GM21528 (cell line): ENCODE measurements around the gene SEC61A1.

Source experiments
- ATAC-seq: cut with Tn5 transposase; IDR thresholded peaks from one replicate; pipeline ENCODE4 v1.9.1; 2021; ENCODE audit warnings: mild to moderate bottlenecking, moderate library complexity; ENCODE audit not compliant: unreplicated experiment, low FRiP score

SEC61A1 gene

DNA sequence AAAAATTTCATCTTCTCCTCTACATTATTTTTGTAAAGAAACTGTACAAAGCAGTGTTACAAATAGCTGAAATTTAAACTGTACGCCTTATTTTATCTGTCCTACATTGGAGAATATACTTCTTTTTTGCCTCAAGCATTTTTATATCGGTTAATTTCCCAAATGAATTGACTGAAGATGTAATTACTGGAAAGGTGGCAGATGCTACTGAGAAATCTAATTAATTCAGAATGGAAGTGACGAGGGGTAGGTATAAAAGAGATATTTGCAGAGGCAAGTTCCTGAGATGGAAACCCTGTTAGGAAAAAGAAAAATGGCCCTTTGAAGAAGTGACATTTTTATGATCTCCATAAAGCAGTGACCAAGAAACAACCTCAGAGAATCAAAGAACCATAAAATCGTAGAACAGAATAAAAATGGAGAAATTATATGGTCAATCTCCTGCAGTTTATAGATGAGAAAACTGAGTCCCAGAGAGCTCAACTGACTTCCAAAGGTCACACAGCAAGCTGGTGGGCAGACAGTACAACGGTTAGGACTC is 51.0 kb downstream of the SEC61A1 start:
- no peak for ATAC-seq

DNA sequence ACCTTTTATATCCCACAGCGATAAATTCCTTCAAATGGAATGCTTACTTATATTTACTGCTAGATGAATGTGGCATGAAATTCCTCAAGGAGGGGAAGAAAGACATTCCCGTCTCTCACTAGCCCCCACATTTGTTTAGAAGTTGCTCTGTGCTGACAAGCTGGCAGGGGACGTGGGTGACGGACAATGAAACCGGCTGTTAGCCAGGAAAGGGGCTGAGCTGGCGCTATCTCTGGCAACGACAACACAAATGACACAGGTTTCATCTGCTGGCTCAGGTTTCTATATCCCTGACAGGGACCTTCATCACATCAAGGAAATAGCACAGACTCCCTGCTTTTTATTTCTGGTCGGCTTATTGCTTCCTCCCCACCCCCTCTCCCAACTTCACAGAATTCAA is 55.6 kb downstream of the SEC61A1 start:
- ATAC-seq: no peak

DNA sequence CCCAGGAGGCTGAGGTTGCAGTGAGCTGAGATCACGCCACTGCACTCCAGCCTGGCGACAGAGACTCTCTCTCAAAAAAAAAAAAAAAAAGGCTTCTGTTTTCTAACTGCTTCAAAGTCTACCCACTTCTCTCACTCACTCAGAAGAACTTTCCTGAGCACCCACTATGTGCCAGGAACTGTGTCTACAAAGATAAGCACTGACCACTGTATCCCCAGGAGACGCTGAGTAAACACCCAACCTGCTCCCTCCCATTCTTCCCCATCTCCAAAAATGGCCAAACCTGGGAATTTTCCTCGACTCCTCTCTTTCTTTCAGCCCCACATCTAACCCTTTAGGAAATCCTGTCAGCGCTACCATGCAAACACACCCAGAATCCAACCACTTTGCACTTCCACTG is 58.9 kb downstream of the SEC61A1 start:
- ATAC-seq: no peak

DNA sequence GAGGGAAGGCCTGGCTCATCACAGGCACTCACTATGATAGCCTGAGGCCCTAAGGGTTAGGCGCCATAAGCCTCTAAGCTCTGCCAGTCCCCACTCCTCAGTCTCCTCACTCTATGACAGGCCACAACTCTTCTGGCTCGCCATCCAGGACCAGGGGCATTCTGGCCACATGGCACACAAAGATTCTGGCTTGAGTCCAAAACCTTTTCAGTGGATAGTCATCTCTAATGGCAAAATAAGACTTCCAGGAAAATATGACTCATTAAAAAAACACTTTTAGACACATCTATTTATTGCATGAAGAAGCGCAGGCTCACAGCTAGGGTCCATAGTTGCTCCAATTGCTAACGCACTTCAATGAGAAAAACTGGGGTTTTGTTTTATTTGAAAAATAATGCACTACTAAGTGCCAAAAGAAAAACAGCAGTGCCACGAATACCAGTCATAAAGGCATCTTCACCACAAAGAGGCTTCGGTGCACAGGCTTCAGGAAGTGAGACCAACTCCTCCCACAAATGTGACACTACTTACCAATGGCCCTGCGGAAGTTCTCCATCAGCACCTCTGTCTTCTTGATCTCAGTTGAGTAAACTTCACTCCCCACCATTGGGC is 60.2 kb downstream of the SEC61A1 start:
- ATAC-seq: no peak

DNA sequence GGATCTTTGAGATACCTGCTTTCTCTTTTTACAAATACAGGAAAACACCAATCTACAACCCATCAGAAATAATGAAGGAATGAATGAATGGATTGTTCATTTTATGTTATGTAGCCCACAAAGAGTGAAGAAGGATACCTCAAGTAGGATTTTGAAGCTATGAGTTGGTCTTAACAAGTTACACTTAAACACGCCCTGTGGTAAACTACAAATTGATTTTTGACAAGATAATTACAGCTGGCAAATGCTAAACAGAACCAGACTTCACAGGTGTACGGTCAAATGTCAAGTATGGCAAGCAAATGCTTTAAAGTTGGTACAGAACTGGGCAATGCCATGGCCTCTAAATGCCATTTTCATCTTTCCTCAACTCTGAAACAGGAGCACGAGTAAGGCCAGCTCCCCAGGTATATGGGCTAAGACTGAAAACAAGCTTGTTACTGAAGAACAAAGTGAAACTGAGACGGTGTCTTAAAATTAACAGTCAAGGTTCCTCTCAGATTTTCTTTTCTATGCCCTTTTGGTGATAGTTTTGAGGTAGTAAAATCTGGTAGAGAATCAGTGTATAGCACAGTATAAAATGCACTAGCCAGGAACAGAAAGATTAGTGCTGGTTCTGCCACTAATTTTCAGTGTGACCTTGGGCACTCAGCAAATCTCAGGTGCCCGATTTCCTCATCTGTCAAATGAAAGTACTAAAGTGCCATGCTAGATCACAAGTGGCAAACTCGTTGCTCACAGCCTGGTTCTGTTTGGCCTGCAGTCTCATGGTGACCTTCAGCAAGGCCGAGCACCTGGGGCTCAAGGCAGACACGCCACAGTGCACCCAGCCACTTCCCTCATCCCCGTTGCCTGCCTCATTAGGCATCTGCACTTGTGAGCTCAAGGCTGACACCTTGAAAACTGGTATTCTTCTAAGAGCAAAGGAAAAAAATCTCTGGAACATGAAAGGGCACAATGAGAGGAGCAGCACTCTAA is 61.9 kb downstream of the SEC61A1 start:
- ATAC-seq: no peak
